K562 (cell line): Measurements from ENCODE around the gene DPP10. TPM values are rescaled to one million over a fixed set of nuclear protein-coding genes. Genes with fewer than 3 reads are reported as not detected.

ENCODE experiments used
- NFIX ChIP-seq: fragments of 250-450 bp; sonication (Bioruptor Pico); IDR thresholded peaks from 2 replicates; pipeline ENCODE4 v1.4.0; 2020; ENCODE audit warnings: low read depth, mild to moderate bottlenecking, moderate library complexity
- RBM15 ChIP-seq: fragments of 200-400 bp; formaldehyde crosslinking; IDR thresholded peaks from 2 replicates; pipeline ENCODE4 v1.6.1; 2018; ENCODE audit warnings: mild to moderate bottlenecking, low read length, moderate library complexity; ENCODE audit not compliant: insufficient read depth
- ZBTB11 ChIP-seq, 3 experiments: fragments of 200-800 bp in 1 of 3; fragments of 250-450 bp in 1 of 3; fragments of 450-650 bp in 1 of 3; sonication (Bioruptor Pico) in 1 of 3; sonication (Bioruptor generic) in 1 of 3; formaldehyde crosslinking in 1 of 3; IDR thresholded peaks; 2 replicates each; pipeline versions ENCODE4 v1.6.1 to v1.8.0; 2016 to 2022; ENCODE audit warnings: mild to moderate bottlenecking in 2 of 3, missing genetic modification characterization in 2 of 3, missing compliant biosample characterization in 1 of 3, moderate library complexity in 1 of 3
- ZBTB49 ChIP-seq: sonication (generic); formaldehyde crosslinking; IDR thresholded peaks from 2 replicates; pipeline ENCODE4 v1.8.0; 2022; ENCODE audit warnings: missing genetic modification reagents, mild to moderate bottlenecking, borderline replicate concordance
- ZNF512 ChIP-seq: IDR thresholded peaks from 2 replicates; pipeline ENCODE4 v1.6.1; 2016; ENCODE audit warnings: missing genetic modification characterization, missing compliant biosample characterization
- polyA plus RNA-seq, 8 experiments: library from polyadenylated mRNA; depleted of rRNA in 4 of 8; stranded (reverse) in 5 of 8; unstranded in 3 of 8; fragments of >200 nt; fragmentation: Nextera tagmentation in 2 of 8; fragmentation: Illumina TruSeq in 1 of 8; extraction: Ambion mirVana in 2 of 8; extraction: Trizol in 1 of 8; gene quantifications; 2 replicates each; pipeline versions ENCODE4 v1.2.1 to v1.2.3, GENCODE V29; 2011 to 2014; ENCODE audit warnings: inconsistent platforms in 1 of 8, missing spikeins in 1 of 8
- total RNA-seq, 7 experiments: library from RNA; depleted of rRNA in 6 of 7; stranded (reverse); fragments of >200 nt in 6 of 7; fragmentation: Illumina TruSeq in 2 of 7; extraction: Trizol in 2 of 7; gene quantifications; 2 replicates each; pipeline versions ENCODE4 v1.2.1 to v1.2.3, GENCODE V29; 2011 to 2021; ENCODE audit warnings: low replicate concordance in 1 of 7

DPP10 gene
- total and polyA plus RNA-seq, 9 of the 15 experiments (the other 6 are each of a cell fraction or from before 2014, with no cell fraction given): not detected

GRCh38 chr2:114698520-114698919 is 256.1 kb downstream of the DPP10 start (continued):
- no peak for TF ChIP-seq NFIX
- TF ChIP-seq RBM15: no peak
- TF ChIP-seq ZNF512 (tag): no peak
- no peak for TF ChIP-seq ZBTB49 (CRISPR knock-in tag)
- TF ChIP-seq ZBTB11 (CRISPR knock-in tag; IDR thresholded peaks at IDR 0.05): no peak
